CD4-positive, alpha-beta T cell (primary cell): Measurements from ENCODE around the gene MET. TPM values are rescaled to one million over a fixed set of nuclear protein-coding genes. Genes with fewer than 3 reads are reported as not detected.

Source experiments
- ATAC-seq: fragments of 200-7000 bp; cut with Tn5 transposase; one replicate; pipeline ENCODE4 v1.10.0; 2022; ENCODE audit warnings: mild to moderate bottlenecking; ENCODE audit not compliant: poor library complexity
- CTCF ChIA-PET: fragments of 350-600 bp; sonication (Branson Sonifier 250); formaldehyde crosslinking; loops from one replicate; lab custom pipeline; 2021; ENCODE audit warnings: antibody characterized with exemption, inconsistent platforms; lab: Charles Lee
- POLR2A ChIA-PET: fragments of 350-600 bp; sonication (Branson Sonifier 250); formaldehyde crosslinking; loops from one replicate; lab custom pipeline; 2021; ENCODE audit warnings: antibody characterized with exemption, inconsistent platforms; lab: Charles Lee
- DNase-seq, 14 experiments: peaks; one replicate each; pipeline ENCODE4 v3.0.0-alpha.2; 2013 to 2020; ENCODE audit warnings: mixed read lengths in 2 of 14
- H3K27ac ChIP-seq, 2 donors: one replicate each; pipeline versions ENCODE4 v1.5.1 to v1.7.0; 2013; ENCODE audit warnings: low read length in 2 of 2, low read depth in 1 of 2, mild to moderate bottlenecking in 1 of 2
- H3K27me3 ChIP-seq, 2 experiments: 1 replicate in 1 of 2; 2 replicates in 1 of 2; pipeline versions ENCODE4 v1.6.1 to v1.7.0; 2013; ENCODE audit warnings: low read length in 2 of 2, control low read depth in 1 of 2, mild to moderate bottlenecking in 1 of 2, moderate library complexity in 1 of 2; ENCODE audit not compliant: insufficient read depth in 2 of 2, control insufficient read depth in 1 of 2
- H3K36me3 ChIP-seq: one replicate; pipeline ENCODE4 v1.6.1; 2013; ENCODE audit warnings: low read length, control low read depth; ENCODE audit not compliant: insufficient read depth
- H3K4me1 ChIP-seq: one replicate; pipeline ENCODE4 v1.6.1; 2013; ENCODE audit warnings: low read length, control low read depth; ENCODE audit not compliant: insufficient read depth
- H3K4me3 ChIP-seq: one replicate; pipeline ENCODE4 v1.5.1; 2013; ENCODE audit warnings: mild to moderate bottlenecking, low read length, moderate library complexity
- H3K9me3 ChIP-seq, 2 experiments: 1 replicate in 1 of 2; 2 replicates in 1 of 2; pipeline versions ENCODE4 v1.6.1 to v1.7.0; 2013; ENCODE audit warnings: low read length in 2 of 2, mild to moderate bottlenecking in 2 of 2, control low read depth in 1 of 2, moderate library complexity in 1 of 2; ENCODE audit not compliant: control insufficient read depth in 1 of 2, insufficient read depth in 1 of 2
- H3K27ac Mint-ChIP-seq: one replicate; pipeline ENCODE4 v1.8.0; 2020; ENCODE audit warnings: mixed read lengths
- H3K27me3 Mint-ChIP-seq: one replicate; pipeline ENCODE4 v1.8.0; 2021; ENCODE audit warnings: mixed read lengths
- H3K36me3 Mint-ChIP-seq: one replicate; pipeline ENCODE4 v1.8.0; 2021; ENCODE audit warnings: low read depth, mixed read lengths
- H3K4me1 Mint-ChIP-seq: one replicate; pipeline ENCODE4 v1.8.0; 2021; ENCODE audit warnings: low read depth, mixed read lengths
- H3K4me3 Mint-ChIP-seq: one replicate; pipeline ENCODE4 v1.8.0; 2020; ENCODE audit warnings: mild to moderate bottlenecking, mixed read lengths
- H3K9me3 Mint-ChIP-seq: one replicate; pipeline ENCODE4 v1.8.0; 2020; ENCODE audit warnings: mixed read lengths
- CTCF ChIP-seq: fragments of 200-600 bp; IDR thresholded peaks from one replicate; pipeline ENCODE4 v1.8.0; 2022; ENCODE audit warnings: antibody characterized with exemption, mild to moderate bottlenecking
- intact Hi-C, 2 experiments: fragments of 100-400 bp; cut with DNase I in 1 of 2; cut with micrococcal nuclease in 1 of 2; formaldehyde crosslinking; loops; one replicate each; pipeline versions ENCODE4 v1.15.1 to v1.9.0; 2023 to 2025; cut with DNase I, micrococcal nuclease
- total RNA-seq, 174 experiments: library from RNA in 2 of 174; stranded (reverse) in 2 of 174; gene quantifications; one replicate each; pipeline ENCODE4 v1.2.3 and lab custom pipeline; 2021 to 2026

The MET gene
- total RNA-seq, 2 experiments from 2014 or later: 0.14 TPM; not detected in 1

GRCh38 chr7:116802144-116802745, 130.2 kb downstream of the MET start:
- ChIA-PET POLR2A (no interaction called here), CTCF (no interaction called here)
- Mint-ChIP-seq H3K9me3 (no peaks in the 10 kb centered on the region), H3K27me3 (peaks cover 22% of the 10 kb centered on the region), H3K4me3 (no peak overlapping the region), H3K4me1 (no peaks in the 10 kb centered on the region), H3K27ac (no peak overlapping the region), H3K36me3 (no peaks in the 10 kb centered on the region)
- Histone ChIP-seq H3K27ac (no peak overlapping the region), H3K4me1 (no peaks in the 10 kb centered on the region), H3K27me3 (peaks cover 0 to 4% of the 10 kb centered on the region in 2 experiments), H3K4me3 (no peak overlapping the region), H3K9me3 (no peaks in the 10 kb centered on the region), H3K36me3 (no peaks in the 10 kb centered on the region)
- DNase-seq (no peak), ATAC-seq (no peak)
- intact Hi-C loops: no loop called here
- TF ChIP-seq CTCF: no peak

GRCh38 chr7:116802746-116803152, 130.8 kb downstream of the MET start:
- peak; percentile 69 for ATAC-seq

GRCh38 chr7:116804471-116804870, 132.5 kb downstream of the MET start:
- peaks cover 0 to 4% of the 10 kb centered on the region in 2 experiments for H3K27me3 ChIP-seq
- no peak overlapping the region for H3K4me3 Mint-ChIP-seq
- DNase-seq (no peak), ATAC-seq (no peak)
- H3K27ac Mint-ChIP-seq: no peak overlapping the region
- no peaks in the 10 kb centered on the region for H3K36me3 ChIP-seq
- ChIA-PET POLR2A (no interaction called here), CTCF (no interaction called here)
- H3K4me1 Mint-ChIP-seq: no peaks in the 10 kb centered on the region
- no peak overlapping the region for H3K4me3 ChIP-seq
- peaks cover 13% of the 10 kb centered on the region for H3K27me3 Mint-ChIP-seq
- no peaks in the 10 kb centered on the region for H3K36me3 Mint-ChIP-seq
- no peak overlapping the region for H3K27ac ChIP-seq
- H3K4me1 ChIP-seq: no peaks in the 10 kb centered on the region
- TF ChIP-seq CTCF: no peak
- intact Hi-C loops: no loop called here
- no peaks in the 10 kb centered on the region for H3K9me3 Mint-ChIP-seq
- no peaks in the 10 kb centered on the region for H3K9me3 ChIP-seq

More at GRCh38 chr7:116802746-116803152, 130.8 kb downstream of the MET start:
- no peaks in the 10 kb centered on the region for H3K9me3 ChIP-seq
- H3K27me3 Mint-ChIP-seq: peaks cover 22% of the 10 kb centered on the region
- ChIA-PET POLR2A (no interaction called here), CTCF (no interaction called here)
- intact Hi-C loops: no loop called here
- no peak overlapping the region for H3K4me3 Mint-ChIP-seq
- no peaks in the 10 kb centered on the region for H3K36me3 Mint-ChIP-seq
- no peak overlapping the region for H3K27ac ChIP-seq
- no peaks in the 10 kb centered on the region for H3K4me1 Mint-ChIP-seq
- H3K4me1 ChIP-seq: no peaks in the 10 kb centered on the region
- peaks cover 0 to 4% of the 10 kb centered on the region in 2 experiments for H3K27me3 ChIP-seq
- H3K9me3 Mint-ChIP-seq: no peaks in the 10 kb centered on the region
- DNase-seq: peak in 3 of 14 experiments; percentile 27 to 65 (median 55)
- TF ChIP-seq CTCF: no peak
- H3K36me3 ChIP-seq: no peaks in the 10 kb centered on the region
- no peak overlapping the region for H3K27ac Mint-ChIP-seq
- no peak overlapping the region for H3K4me3 ChIP-seq
